ENCODE measurements around the gene INTS13.

The INTS13 gene, protein sequence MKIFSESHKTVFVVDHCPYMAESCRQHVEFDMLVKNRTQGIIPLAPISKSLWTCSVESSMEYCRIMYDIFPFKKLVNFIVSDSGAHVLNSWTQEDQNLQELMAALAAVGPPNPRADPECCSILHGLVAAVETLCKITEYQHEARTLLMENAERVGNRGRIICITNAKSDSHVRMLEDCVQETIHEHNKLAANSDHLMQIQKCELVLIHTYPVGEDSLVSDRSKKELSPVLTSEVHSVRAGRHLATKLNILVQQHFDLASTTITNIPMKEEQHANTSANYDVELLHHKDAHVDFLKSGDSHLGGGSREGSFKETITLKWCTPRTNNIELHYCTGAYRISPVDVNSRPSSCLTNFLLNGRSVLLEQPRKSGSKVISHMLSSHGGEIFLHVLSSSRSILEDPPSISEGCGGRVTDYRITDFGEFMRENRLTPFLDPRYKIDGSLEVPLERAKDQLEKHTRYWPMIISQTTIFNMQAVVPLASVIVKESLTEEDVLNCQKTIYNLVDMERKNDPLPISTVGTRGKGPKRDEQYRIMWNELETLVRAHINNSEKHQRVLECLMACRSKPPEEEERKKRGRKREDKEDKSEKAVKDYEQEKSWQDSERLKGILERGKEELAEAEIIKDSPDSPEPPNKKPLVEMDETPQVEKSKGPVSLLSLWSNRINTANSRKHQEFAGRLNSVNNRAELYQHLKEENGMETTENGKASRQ

GRCh38 chr12:26937863-26938700 is at the start of gene INTS13, which contains the start of gene FGFR1OP2:
INTS13 (minus strand) TSS chr12:26937981; CDS start chr12:26936803, 1,178 bp downstream.
FGFR1OP2 (plus strand) TSS chr12:26938470; CDS start chr12:26954159, 15,689 bp downstream.
- H3K9ac ChIP-seq (ENCODE audit: low read length), result peak within 1 kb of the TSS; percentile 98
- no peaks in the 10 kb centered on the region for H3K9me3 ChIP-seq (ENCODE audit: control insufficient read depth, insufficient read depth, low read depth, low read length)
- H3K27ac ChIP-seq (ENCODE audit: low read depth, low read length), result peak within 1 kb of the TSS; percentile 84
- H3K36me3 ChIP-seq (ENCODE audit: control insufficient read depth, insufficient read depth, low read length), result peaks cover 11% of the 10 kb centered on the region; the same call in 1 of the 2 replicates
- H3K4me1 ChIP-seq (ENCODE audit: control insufficient read depth, insufficient read depth, low read length), result peaks cover 4% of the 10 kb centered on the region; the same call in 1 of the 2 replicates
- peak within 1 kb of the TSS; percentile 92 for H3K4me3 ChIP-seq (ENCODE audit: low read depth, low read length)
- no peaks in the 10 kb centered on the region for H3K27me3 ChIP-seq (ENCODE audit: control insufficient read depth, insufficient read depth, low read length)

- H3K9ac ChIP-seq (ENCODE audit: low read length), result no peak overlapping the region
- no peak overlapping the region for H3K4me3 ChIP-seq (ENCODE audit: low read depth, low read length)
- H3K9me3 ChIP-seq (ENCODE audit: control insufficient read depth, insufficient read depth, low read depth, low read length), result no peaks in the 10 kb centered on the region
- H3K27ac ChIP-seq (ENCODE audit: low read depth, low read length), result no peak overlapping the region
- H3K36me3 ChIP-seq (ENCODE audit: control insufficient read depth, insufficient read depth, low read length), result peaks cover 54% of the 10 kb centered on the region
- H3K4me1 ChIP-seq (ENCODE audit: control insufficient read depth, insufficient read depth, low read length), result no peaks in the 10 kb centered on the region
- H3K27me3 ChIP-seq (ENCODE audit: control insufficient read depth, insufficient read depth, low read length), result no peaks in the 10 kb centered on the region
These were observed 45.1 kb upstream of the INTS13 start for GRCh38 chr12:26982866-26983265.

DNA sequence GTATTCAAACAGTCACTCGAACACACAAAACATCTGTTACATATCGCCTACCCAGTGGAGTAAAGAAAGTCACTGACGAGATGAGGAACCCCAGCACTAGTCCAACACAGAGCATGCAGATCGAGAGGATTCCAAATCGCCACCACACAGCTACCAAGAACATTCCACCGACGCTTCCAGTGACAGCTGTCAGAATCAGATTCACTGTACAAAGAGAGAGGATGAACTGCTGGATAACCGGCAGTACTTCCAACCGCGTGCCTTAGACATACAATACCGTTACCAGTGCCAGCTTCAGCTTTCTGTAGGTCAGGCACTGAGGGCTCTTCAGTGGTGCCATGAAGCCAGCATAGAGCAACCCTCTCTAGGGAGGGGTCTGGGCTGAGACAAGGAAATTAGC is 42.0 kb upstream of the INTS13 start:
- Histone ChIP-seq H3K4me3 (ENCODE audit: low read depth, low read length) (no peak overlapping the region), H3K9me3 (ENCODE audit: control insufficient read depth, insufficient read depth, low read depth, low read length) (no peaks in the 10 kb centered on the region), H3K9ac (ENCODE audit: low read length) (no peak overlapping the region), H3K4me1 (ENCODE audit: control insufficient read depth, insufficient read depth, low read length) (no peaks in the 10 kb centered on the region), H3K36me3 (ENCODE audit: control insufficient read depth, insufficient read depth, low read length) (peaks cover 62% of the 10 kb centered on the region), H3K27ac (ENCODE audit: low read depth, low read length) (no peak overlapping the region), H3K27me3 (ENCODE audit: control insufficient read depth, insufficient read depth, low read length) (no peaks in the 10 kb centered on the region)

DNA sequence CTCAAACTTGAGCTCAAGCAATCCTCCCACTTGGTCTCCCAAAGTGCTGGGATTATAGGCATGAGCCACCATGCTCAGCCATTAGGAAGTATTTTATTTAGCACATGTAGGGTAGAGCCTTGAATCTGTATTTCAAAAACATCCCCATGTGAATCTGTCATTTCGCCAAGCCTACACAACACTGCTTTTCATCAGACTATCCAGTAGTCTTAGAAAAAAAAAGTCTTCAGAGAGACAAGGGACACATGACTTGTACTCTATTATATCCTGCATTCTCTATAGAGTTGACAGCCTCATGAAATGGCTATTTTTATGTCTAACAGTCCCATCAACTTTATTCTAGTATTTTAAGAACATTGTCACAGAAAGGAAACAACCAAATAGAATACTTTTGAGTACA is 41.0 kb upstream of the INTS13 start:
- no peak overlapping the region for H3K27ac ChIP-seq (ENCODE audit: low read depth, low read length)
- no peaks in the 10 kb centered on the region for H3K4me1 ChIP-seq (ENCODE audit: control insufficient read depth, insufficient read depth, low read length)
- no peaks in the 10 kb centered on the region for H3K27me3 ChIP-seq (ENCODE audit: control insufficient read depth, insufficient read depth, low read length)
- no peak overlapping the region for H3K4me3 ChIP-seq (ENCODE audit: low read depth, low read length)
- H3K9ac ChIP-seq (ENCODE audit: low read length), result no peak overlapping the region
- peaks cover 67% of the 10 kb centered on the region for H3K36me3 ChIP-seq (ENCODE audit: control insufficient read depth, insufficient read depth, low read length)
- no peaks in the 10 kb centered on the region for H3K9me3 ChIP-seq (ENCODE audit: control insufficient read depth, insufficient read depth, low read depth, low read length)

DNA sequence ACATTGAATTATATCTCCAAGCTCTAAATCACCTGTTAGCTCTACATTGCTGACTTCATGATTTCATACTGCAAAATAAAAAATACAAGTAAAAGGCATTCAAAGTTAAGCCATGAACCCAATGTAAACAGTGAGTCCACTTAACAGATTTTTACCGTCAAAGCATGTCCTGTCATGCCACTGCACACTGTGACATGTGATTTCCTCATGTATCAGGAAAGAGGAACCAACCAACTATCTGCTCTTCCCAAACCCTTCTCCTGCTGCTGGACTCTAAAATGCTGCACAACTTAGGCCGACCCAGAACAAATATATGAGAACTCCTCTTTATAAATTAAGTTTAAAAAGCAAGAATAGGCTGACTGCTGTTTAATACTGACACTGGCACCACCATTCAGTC is 38.9 kb upstream of the INTS13 start:
- Histone ChIP-seq H3K4me1 (ENCODE audit: control insufficient read depth, insufficient read depth, low read length) (no peaks in the 10 kb centered on the region), H3K9ac (ENCODE audit: low read length) (no peak overlapping the region), H3K27me3 (ENCODE audit: control insufficient read depth, insufficient read depth, low read length) (no peaks in the 10 kb centered on the region), H3K4me3 (ENCODE audit: low read depth, low read length) (no peak overlapping the region), H3K9me3 (ENCODE audit: control insufficient read depth, insufficient read depth, low read depth, low read length) (no peaks in the 10 kb centered on the region), H3K27ac (ENCODE audit: low read depth, low read length) (no peak overlapping the region), H3K36me3 (ENCODE audit: control insufficient read depth, insufficient read depth, low read length) (peaks cover 66% of the 10 kb centered on the region)

GRCh38 chr12:26971963-26972362 is 34.2 kb upstream of the INTS13 start:
- Histone ChIP-seq H3K27ac (ENCODE audit: low read depth, low read length) (no peak overlapping the region), H3K9me3 (ENCODE audit: control insufficient read depth, insufficient read depth, low read depth, low read length) (no peaks in the 10 kb centered on the region), H3K4me1 (ENCODE audit: control insufficient read depth, insufficient read depth, low read length) (no peaks in the 10 kb centered on the region), H3K9ac (ENCODE audit: low read length) (no peak overlapping the region), H3K36me3 (ENCODE audit: control insufficient read depth, insufficient read depth, low read length) (peaks cover 59% of the 10 kb centered on the region), H3K4me3 (ENCODE audit: low read depth, low read length) (no peak overlapping the region), H3K27me3 (ENCODE audit: control insufficient read depth, insufficient read depth, low read length) (no peaks in the 10 kb centered on the region)

DNA sequence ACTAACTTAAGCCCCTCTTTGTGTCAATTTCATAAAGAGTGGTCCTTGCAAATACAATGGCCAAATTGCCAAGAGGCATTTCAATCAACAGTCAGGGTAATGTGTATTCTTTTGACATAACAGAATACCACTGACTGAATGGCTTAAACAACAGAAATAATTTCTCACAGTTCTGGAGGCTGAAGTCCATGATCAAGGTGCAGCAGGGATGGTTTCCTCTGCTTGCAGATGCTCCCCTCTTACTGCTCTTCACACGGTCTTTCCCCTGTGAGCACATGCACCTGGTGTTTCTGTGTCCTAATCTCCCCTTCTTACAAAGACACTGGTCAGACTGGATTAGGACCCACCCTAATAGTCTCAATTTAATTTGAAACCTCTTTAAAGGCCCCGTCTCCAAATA is 32.4 kb upstream of the INTS13 start:
- Histone ChIP-seq H3K9ac (ENCODE audit: low read length) (no peak overlapping the region), H3K27me3 (ENCODE audit: control insufficient read depth, insufficient read depth, low read length) (no peaks in the 10 kb centered on the region), H3K4me3 (ENCODE audit: low read depth, low read length) (no peak overlapping the region), H3K4me1 (ENCODE audit: control insufficient read depth, insufficient read depth, low read length) (no peaks in the 10 kb centered on the region), H3K9me3 (ENCODE audit: control insufficient read depth, insufficient read depth, low read depth, low read length) (no peaks in the 10 kb centered on the region), H3K36me3 (ENCODE audit: control insufficient read depth, insufficient read depth, low read length) (peaks cover 47% of the 10 kb centered on the region), H3K27ac (ENCODE audit: low read depth, low read length) (no peak overlapping the region)

DNA sequence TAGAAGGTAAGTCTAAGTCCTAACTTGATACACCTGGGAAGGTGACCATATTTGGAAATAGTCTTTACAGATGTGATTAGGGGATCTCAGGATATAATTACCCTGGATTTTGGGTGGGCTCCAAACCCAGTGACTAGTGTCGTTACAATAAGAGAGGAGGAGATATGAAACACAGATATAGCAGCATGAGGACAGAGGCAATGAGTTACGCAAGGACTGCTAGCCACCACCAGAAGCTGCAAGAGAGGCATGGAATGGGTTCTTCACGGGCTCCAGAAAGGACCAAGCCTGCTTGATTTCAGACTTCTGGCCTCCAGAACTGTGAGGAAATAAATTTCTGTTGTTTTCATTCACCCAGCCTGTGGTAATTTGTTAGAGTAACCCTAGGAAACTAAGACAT is 29.1 kb upstream of the INTS13 start:
- no peak overlapping the region for H3K4me3 ChIP-seq (ENCODE audit: low read depth, low read length)
- H3K27ac ChIP-seq (ENCODE audit: low read depth, low read length), result no peak overlapping the region
- peaks cover 41% of the 10 kb centered on the region for H3K36me3 ChIP-seq (ENCODE audit: control insufficient read depth, insufficient read depth, low read length)
- H3K9ac ChIP-seq (ENCODE audit: low read length), result no peak overlapping the region
- no peaks in the 10 kb centered on the region for H3K4me1 ChIP-seq (ENCODE audit: control insufficient read depth, insufficient read depth, low read length)
- H3K9me3 ChIP-seq (ENCODE audit: control insufficient read depth, insufficient read depth, low read depth, low read length), result no peaks in the 10 kb centered on the region
- no peaks in the 10 kb centered on the region for H3K27me3 ChIP-seq (ENCODE audit: control insufficient read depth, insufficient read depth, low read length)

DNA sequence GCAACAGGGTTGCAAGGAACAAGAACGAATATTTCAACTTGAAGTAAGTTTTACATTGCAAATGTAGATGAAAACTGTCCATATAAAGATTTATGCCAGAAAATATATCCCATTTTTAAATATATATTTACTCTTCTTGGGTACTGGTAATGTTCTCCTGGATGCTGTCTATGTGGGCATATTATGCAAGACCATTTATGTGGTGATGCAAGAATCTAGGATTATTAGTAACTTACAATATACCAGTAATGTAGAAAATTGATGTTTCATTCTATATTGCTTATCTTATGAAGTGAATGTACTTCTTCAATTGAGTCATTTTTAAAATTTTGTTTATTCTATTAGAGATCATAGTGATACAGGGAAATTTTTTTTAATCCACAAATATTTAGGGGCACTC is 25.6 kb upstream of the INTS13 start:
- H3K36me3 ChIP-seq (ENCODE audit: control insufficient read depth, insufficient read depth, low read length), result peaks cover 37% of the 10 kb centered on the region
- H3K4me1 ChIP-seq (ENCODE audit: control insufficient read depth, insufficient read depth, low read length), result no peaks in the 10 kb centered on the region
- no peak overlapping the region for H3K27ac ChIP-seq (ENCODE audit: low read depth, low read length)
- H3K4me3 ChIP-seq (ENCODE audit: low read depth, low read length), result no peak overlapping the region
- H3K9ac ChIP-seq (ENCODE audit: low read length), result no peak overlapping the region
- no peaks in the 10 kb centered on the region for H3K9me3 ChIP-seq (ENCODE audit: control insufficient read depth, insufficient read depth, low read depth, low read length)
- no peaks in the 10 kb centered on the region for H3K27me3 ChIP-seq (ENCODE audit: control insufficient read depth, insufficient read depth, low read length)

- Histone ChIP-seq H3K9ac (ENCODE audit: low read length) (no peak overlapping the region), H3K4me1 (ENCODE audit: control insufficient read depth, insufficient read depth, low read length) (no peaks in the 10 kb centered on the region), H3K27me3 (ENCODE audit: control insufficient read depth, insufficient read depth, low read length) (no peaks in the 10 kb centered on the region), H3K9me3 (ENCODE audit: control insufficient read depth, insufficient read depth, low read depth, low read length) (no peaks in the 10 kb centered on the region), H3K27ac (ENCODE audit: low read depth, low read length) (no peak overlapping the region), H3K36me3 (ENCODE audit: control insufficient read depth, insufficient read depth, low read length) (peaks cover 42% of the 10 kb centered on the region), H3K4me3 (ENCODE audit: low read depth, low read length) (no peak overlapping the region)
These were observed 24.0 kb upstream of the INTS13 start for GRCh38 chr12:26961803-26962202.
